Left ventricle myocardium inferior (tissue), 1 donor: ENCODE measurements around the gene DCC. TPM values are rescaled to one million over a fixed set of nuclear protein-coding genes. Genes with fewer than 3 reads are reported as not detected.

Experiments
- DNase-seq: peaks from one replicate; pipeline ENCODE4 v3.0.0-alpha.2; 2020
- H3K27ac ChIP-seq: fragments of 200-600 bp; replicated peaks from 2 replicates; pipeline ENCODE4 v1.8.0; 2021
- H3K27me3 ChIP-seq: fragments of 200-600 bp; 2 replicates; pipeline ENCODE4 v1.8.0; 2021; ENCODE audit warnings: low read depth
- H3K36me3 ChIP-seq: fragments of 200-600 bp; 2 replicates; pipeline ENCODE4 v1.8.0; 2021
- H3K4me1 ChIP-seq: fragments of 200-600 bp; 2 replicates; pipeline ENCODE4 v1.8.0; 2021
- H3K4me3 ChIP-seq: fragments of 200-600 bp; 2 replicates; pipeline ENCODE4 v1.8.0; 2021; ENCODE audit warnings: mild to moderate bottlenecking, moderate library complexity
- H3K9me3 ChIP-seq: fragments of 200-600 bp; replicated peaks from 2 replicates; pipeline ENCODE4 v1.8.0; 2021
- intact Hi-C: fragments of 100-400 bp; cut with micrococcal nuclease; formaldehyde crosslinking; loops from one replicate; pipeline ENCODE4 v1.11.0; 2022
- total RNA-seq: library from RNA; stranded (reverse); fragmentation: NEBNext Ultra II Directional; extraction: Animal tissue kit (Norgen Biotek cat#: 25700); gene quantifications from one replicate; pipeline ENCODE4 v1.2.1, GENCODE V29; 2021
- TF ChIP-seq, protein P1 (sequence below): fragments of 200-600 bp; IDR thresholded peaks from 2 replicates; pipeline ENCODE4 v1.8.0; 2021; ENCODE audit warnings: antibody characterized with exemption, mild to moderate bottlenecking, borderline replicate concordance
- donor health status: DM: no; HTN: yes; CAD: no; lungs with severe emphysema.

DCC gene
- total RNA-seq, 1 donor from 2014 or later: not detected

DNA sequence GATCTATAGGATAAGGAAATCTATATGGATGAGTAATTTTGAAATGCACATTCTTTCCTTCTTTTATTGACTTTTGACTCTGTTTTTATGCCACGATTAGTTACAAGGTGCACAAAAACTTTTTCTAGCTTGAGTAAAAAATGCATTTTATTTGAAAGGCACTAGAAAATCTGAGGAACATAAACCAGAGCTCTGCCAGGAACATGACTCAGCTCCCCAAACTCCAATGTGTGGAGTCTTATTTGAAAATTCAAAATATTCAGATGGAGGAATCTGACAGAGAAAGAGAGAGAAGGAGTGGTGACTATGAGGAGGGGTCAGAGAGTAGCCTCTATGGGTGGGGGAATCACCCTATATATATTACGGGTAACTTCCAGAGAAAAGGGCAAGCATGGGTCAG lies 231.0 kb downstream of the DCC start:
- Histone ChIP-seq H3K27ac (no peak overlapping the region), H3K27me3 (no peaks in the 10 kb centered on the region), H3K36me3 (no peaks in the 10 kb centered on the region), H3K4me1 (no peaks in the 10 kb centered on the region), H3K9me3 (peaks cover under 1% of the 10 kb centered on the region), H3K4me3 (no peak overlapping the region)
- DNase-seq: no peak
- TF ChIP-seq, protein P1, sequence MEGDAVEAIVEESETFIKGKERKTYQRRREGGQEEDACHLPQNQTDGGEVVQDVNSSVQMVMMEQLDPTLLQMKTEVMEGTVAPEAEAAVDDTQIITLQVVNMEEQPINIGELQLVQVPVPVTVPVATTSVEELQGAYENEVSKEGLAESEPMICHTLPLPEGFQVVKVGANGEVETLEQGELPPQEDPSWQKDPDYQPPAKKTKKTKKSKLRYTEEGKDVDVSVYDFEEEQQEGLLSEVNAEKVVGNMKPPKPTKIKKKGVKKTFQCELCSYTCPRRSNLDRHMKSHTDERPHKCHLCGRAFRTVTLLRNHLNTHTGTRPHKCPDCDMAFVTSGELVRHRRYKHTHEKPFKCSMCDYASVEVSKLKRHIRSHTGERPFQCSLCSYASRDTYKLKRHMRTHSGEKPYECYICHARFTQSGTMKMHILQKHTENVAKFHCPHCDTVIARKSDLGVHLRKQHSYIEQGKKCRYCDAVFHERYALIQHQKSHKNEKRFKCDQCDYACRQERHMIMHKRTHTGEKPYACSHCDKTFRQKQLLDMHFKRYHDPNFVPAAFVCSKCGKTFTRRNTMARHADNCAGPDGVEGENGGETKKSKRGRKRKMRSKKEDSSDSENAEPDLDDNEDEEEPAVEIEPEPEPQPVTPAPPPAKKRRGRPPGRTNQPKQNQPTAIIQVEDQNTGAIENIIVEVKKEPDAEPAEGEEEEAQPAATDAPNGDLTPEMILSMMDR: no peak
- intact Hi-C loops: no loop called here

GRCh38 chr18:52572036-52573000 lies 232.3 kb downstream of the DCC start:
- Histone ChIP-seq H3K4me1 (no peaks in the 10 kb centered on the region), H3K4me3 (no peak overlapping the region), H3K9me3 (peaks cover 5% of the 10 kb centered on the region), H3K27me3 (no peaks in the 10 kb centered on the region), H3K36me3 (no peaks in the 10 kb centered on the region), H3K27ac (no peak overlapping the region)
- DNase-seq: no peak
- intact Hi-C loops: no loop called here
- TF ChIP-seq, protein P1: no peak

- Histone ChIP-seq H3K27ac (no peak overlapping the region), H3K4me1 (no peaks in the 10 kb centered on the region), H3K36me3 (no peaks in the 10 kb centered on the region), H3K27me3 (no peaks in the 10 kb centered on the region), H3K9me3 (peaks cover 5% of the 10 kb centered on the region), H3K4me3 (no peak overlapping the region)
- no peak for DNase-seq
- intact Hi-C loops: no loop called here
- TF ChIP-seq, protein P1: no peak
These were observed 237.8 kb downstream of the DCC start for GRCh38 chr18:52577795-52578194.

- TF ChIP-seq, protein P1: no peak
- intact Hi-C loops: no loop called here
- H3K9me3 ChIP-seq: no peaks in the 10 kb centered on the region
These were observed 242.1 kb downstream of the DCC start for GRCh38 chr18:52582061-52582460.

GRCh38 chr18:52582516-52582915 lies 242.5 kb downstream of the DCC start:
- no peak for DNase-seq
- Histone ChIP-seq H3K27me3 (no peaks in the 10 kb centered on the region), H3K4me1 (no peaks in the 10 kb centered on the region), H3K27ac (no peak overlapping the region), H3K9me3 (no peaks in the 10 kb centered on the region), H3K4me3 (no peak overlapping the region), H3K36me3 (no peaks in the 10 kb centered on the region)
- TF ChIP-seq, protein P1: no peak
- intact Hi-C loops: no loop called here

More at GRCh38 chr18:52582061-52582460, 242.1 kb downstream of the DCC start:
- H3K36me3 ChIP-seq: no peaks in the 10 kb centered on the region
- H3K27me3 ChIP-seq: no peaks in the 10 kb centered on the region
- no peaks in the 10 kb centered on the region for H3K4me1 ChIP-seq
- H3K4me3 ChIP-seq: no peak overlapping the region
- no peak overlapping the region for H3K27ac ChIP-seq
- no peak for DNase-seq
